HG02763 (cell line): ENCODE measurements around the gene HOXB4.

Experiments
- ATAC-seq: cut with Tn5 transposase; IDR thresholded peaks from one replicate; pipeline ENCODE4 v1.9.1; 2021; ENCODE audit warnings: mild to moderate bottlenecking, moderate library complexity; ENCODE audit not compliant: unreplicated experiment

The HOXB4 gene

GRCh38 chr17:48615047-48615962, 37.2 kb upstream of the HOXB4 start, which contains the start of gene HOXB8:
HOXB8 (minus strand) TSS chr17:48615292; CDS start chr17:48614704, 588 bp downstream.
- no peak for ATAC-seq

- no peak for ATAC-seq
Measured at GRCh38 chr17:48613862-48614694, 35.9 kb upstream of the HOXB4 start.

GRCh38 chr17:48612854-48613691, 34.9 kb upstream of the HOXB4 start:
- no peak for ATAC-seq

- no peak for ATAC-seq
Measured at GRCh38 chr17:48612456-48612853, 34.3 kb upstream of the HOXB4 start.

- no peak for ATAC-seq
Measured at GRCh38 chr17:48611681-48612455, 33.7 kb upstream of the HOXB4 start.

GRCh38 chr17:48611213-48611612, 33.1 kb upstream of the HOXB4 start:
- ATAC-seq, result no peak

GRCh38 chr17:48610282-48611211, 32.4 kb upstream of the HOXB4 start, which contains the start of gene HOXB7:
HOXB7 (minus strand) TSS chr17:48611017; CDS start chr17:48610918, 99 bp downstream.
- no peak for ATAC-seq

- ATAC-seq, result no peak
Measured at GRCh38 chr17:48609759-48610281, 31.7 kb upstream of the HOXB4 start.

- no peak for ATAC-seq
Measured at GRCh38 chr17:48609033-48609432, 30.9 kb upstream of the HOXB4 start.

GRCh38 chr17:48608494-48608834, 30.3 kb upstream of the HOXB4 start:
- no peak for ATAC-seq

GRCh38 chr17:48606892-48607614, 28.9 kb upstream of the HOXB4 start:
- no peak for ATAC-seq

GRCh38 chr17:48605991-48606891, 28.1 kb upstream of the HOXB4 start:
- ATAC-seq, result no peak

- ATAC-seq, result no peak
Measured at GRCh38 chr17:48605409-48605919, 27.3 kb upstream of the HOXB4 start.

GRCh38 chr17:48604770-48605329, 26.7 kb upstream of the HOXB4 start, which contains the start of gene HOXB6:
HOXB6 (minus strand) TSS chr17:48604986; CDS start chr17:48598150, 6,836 bp downstream.
- ATAC-seq, result no peak

- no peak for ATAC-seq
Measured at GRCh38 chr17:48603959-48604769, 26.0 kb upstream of the HOXB4 start.
